Liver (tissue), 9 donors: ENCODE results near the gene PLA2G2F. TPM values are rescaled to one million over a fixed set of nuclear protein-coding genes. Genes with fewer than 3 reads are reported as not detected.
A peak's percentile ranks its signal among the peaks of the same experiment; 100 is the strongest.

ENCODE experiments used
- DNase-seq: peaks from one replicate; pipeline ENCODE4 v3.0.0-alpha.2; 2017; ENCODE audit warnings: low spot score
- H3K27ac ChIP-seq, 2 donors: one replicate each; pipeline ENCODE4 v1.7.0; 2013; ENCODE audit warnings: inconsistent platforms in 2 of 2, low read length in 2 of 2, control low read depth in 1 of 2, low read depth in 1 of 2, mild to moderate bottlenecking in 1 of 2
- H3K27me3 ChIP-seq, 4 donors: one replicate each; pipeline versions ENCODE4 v1.6.1 to v1.7.0; 2013; ENCODE audit warnings: low read length in 3 of 4, inconsistent platforms in 1 of 4, mild to moderate bottlenecking in 1 of 4, moderate library complexity in 1 of 4; ENCODE audit not compliant: control insufficient read depth in 4 of 4, insufficient read depth in 4 of 4
- H3K36me3 ChIP-seq, 4 donors: one replicate each; pipeline versions ENCODE4 v1.6.1 to v1.7.0; 2013; ENCODE audit warnings: low read length in 3 of 4, mild to moderate bottlenecking in 3 of 4, low read depth in 1 of 4, moderate library complexity in 1 of 4; ENCODE audit not compliant: control insufficient read depth in 4 of 4, insufficient read depth in 3 of 4
- H3K4me1 ChIP-seq, 4 donors: one replicate each; pipeline versions ENCODE4 v1.6.1 to v1.7.0; 2013; ENCODE audit warnings: low read length in 3 of 4, mild to moderate bottlenecking in 3 of 4, moderate library complexity in 1 of 4; ENCODE audit not compliant: control insufficient read depth in 4 of 4, insufficient read depth in 4 of 4
- H3K4me3 ChIP-seq, 3 donors: one replicate each; pipeline versions ENCODE4 v1.6.1 to v1.7.0; 2013; ENCODE audit warnings: low read length in 3 of 3, control low read depth in 1 of 3, low read depth in 1 of 3, mild to moderate bottlenecking in 1 of 3
- H3K9ac ChIP-seq, 2 donors: one replicate each; pipeline ENCODE4 v1.7.0; 2013; ENCODE audit warnings: low read length in 2 of 2, mild to moderate bottlenecking in 2 of 2, moderate library complexity in 2 of 2, control low read depth in 1 of 2, low read depth in 1 of 2
- H3K9me3 ChIP-seq, 4 donors: one replicate each; pipeline versions ENCODE4 v1.6.1 to v1.7.0; 2013; ENCODE audit warnings: low read length in 3 of 4; ENCODE audit not compliant: control insufficient read depth in 4 of 4
- ATF3 ChIP-seq: IDR thresholded peaks from 2 replicates; pipeline ENCODE4 v1.6.1; 2016; ENCODE audit warnings: antibody characterized with exemption
- EGR1 ChIP-seq, 2 donors: IDR thresholded peaks; 2 replicates each; pipeline ENCODE4 v1.6.1; 2016 to 2018; ENCODE audit warnings: antibody characterized with exemption in 2 of 2, low read depth in 2 of 2
- FOXA1 ChIP-seq: IDR thresholded peaks from 2 replicates; pipeline ENCODE4 v1.6.1; 2016; ENCODE audit warnings: antibody characterized with exemption
- FOXA2 ChIP-seq: IDR thresholded peaks from 2 replicates; pipeline ENCODE4 v1.6.1; 2016; ENCODE audit warnings: antibody characterized with exemption
- GABPA ChIP-seq, 2 donors: IDR thresholded peaks in 1 of 2; conservative IDR thresholded peaks in 1 of 2; 2 replicates each; pipeline ENCODE4 v1.6.1; 2016; ENCODE audit warnings: antibody characterized with exemption in 2 of 2, mild to moderate bottlenecking in 1 of 2, moderate library complexity in 1 of 2
- HNF4A ChIP-seq, 2 donors: conservative IDR thresholded peaks; 2 replicates each; pipeline ENCODE4 v1.6.1; 2016; ENCODE audit warnings: antibody characterized with exemption in 2 of 2, mild to moderate bottlenecking in 2 of 2
- HNF4G ChIP-seq: IDR thresholded peaks from 2 replicates; pipeline ENCODE4 v1.6.1; 2016; ENCODE audit warnings: antibody characterized with exemption
- JUND ChIP-seq, 2 donors: IDR thresholded peaks; 2 replicates each; pipeline ENCODE4 v1.6.1; 2016; ENCODE audit warnings: antibody characterized with exemption in 2 of 2
- NR2F2 ChIP-seq: IDR thresholded peaks from 2 replicates; pipeline ENCODE4 v1.6.1; 2016; ENCODE audit warnings: antibody characterized with exemption
- RAD21 ChIP-seq, 2 donors: IDR thresholded peaks; 2 replicates each; pipeline ENCODE4 v1.6.1; 2016; ENCODE audit warnings: antibody characterized with exemption in 2 of 2, mild to moderate bottlenecking in 2 of 2
- RXRA ChIP-seq, 2 donors: IDR thresholded peaks; 2 replicates each; pipeline ENCODE4 v1.6.1; 2017 to 2018; ENCODE audit warnings: antibody characterized with exemption in 2 of 2, mild to moderate bottlenecking in 1 of 2
- SP1 ChIP-seq: IDR thresholded peaks from 2 replicates; pipeline ENCODE4 v1.6.1; 2018; ENCODE audit warnings: antibody characterized with exemption, mild to moderate bottlenecking
- TAF1 ChIP-seq: conservative IDR thresholded peaks from 2 replicates; pipeline ENCODE4 v1.6.1; 2016; ENCODE audit warnings: antibody characterized with exemption, mild to moderate bottlenecking
- YY1 ChIP-seq: IDR thresholded peaks from 2 replicates; pipeline ENCODE4 v1.6.1; 2016; ENCODE audit warnings: antibody characterized with exemption, mild to moderate bottlenecking
- ZBTB33 ChIP-seq: IDR thresholded peaks from 2 replicates; pipeline ENCODE4 v1.6.1; 2016; ENCODE audit warnings: antibody characterized with exemption
- WGBS: extraction: QIAGEN DNeasy Blood & Tissue Kit; methylation state at CpG from one replicate; pipeline ENCODE4 v1.1.7; 2013; 5-methylcytosine and 5-hydroxymethylcytosine counted together
- polyA plus RNA-seq, 2 donors: library from polyadenylated mRNA; stranded (reverse) in 1 of 2; unstranded in 1 of 2; fragments of 200-250 nt in 1 of 2; fragments of >200 nt in 1 of 2; fragmentation: Nextera tagmentation in 1 of 2; extraction: Ambion mirVana in 1 of 2; gene quantifications; one replicate each; pipeline versions ENCODE4 v1.2.1 to v1.2.3, GENCODE V29; 2013 to 2015
- total RNA-seq, 2 donors: library from RNA; depleted of rRNA; stranded (reverse); fragments of >200 nt; gene quantifications; one replicate each; pipeline ENCODE4 v1.2.3, GENCODE V29; 2014
- TF ChIP-seq, protein P1 (sequence below): fragments of 150-350 bp; IDR thresholded peaks from 2 replicates; pipeline ENCODE4 v1.5.1; 2017; ENCODE audit warnings: improper control_type of control experiment, low read depth, low read length; ENCODE audit not compliant: missing input control
- TF ChIP-seq, protein P2 (sequence below): IDR thresholded peaks from 2 replicates; pipeline ENCODE4 v1.6.1; 2016; ENCODE audit warnings: antibody characterized with exemption
- donor health status: healthy.
- donor health status: healthy.
- donor health status: healthy.
- donor health status: healthy.
- donor health status: healthy.

The PLA2G2F gene
- total and polyA plus RNA-seq, 4 donors: under 0.01 TPM; not detected in 3

DNA sequence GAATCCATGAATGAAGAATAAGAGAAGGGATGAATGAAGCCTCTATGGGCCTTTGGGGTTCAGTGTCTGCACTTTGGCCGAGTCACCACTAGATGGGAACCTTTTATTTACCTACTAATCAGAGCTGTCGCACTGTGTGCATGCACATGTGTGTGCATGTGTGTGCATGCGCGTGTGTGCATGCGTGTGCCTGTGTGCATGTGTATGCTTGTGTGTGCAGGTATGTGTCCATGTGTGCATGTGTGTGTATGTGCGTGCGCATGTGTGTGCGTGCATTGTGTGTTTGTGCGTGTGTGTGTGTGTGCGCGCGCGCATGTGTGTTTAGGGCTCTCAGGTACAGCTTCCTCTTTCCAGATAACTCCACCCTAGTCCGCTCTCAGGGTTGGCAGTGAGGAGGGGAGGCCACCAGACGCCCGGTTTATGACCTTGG, 26.4 kb downstream of the PLA2G2F start:
- Histone ChIP-seq H3K36me3 (no peaks in the 10 kb centered on the region), H3K9ac (no peak overlapping the region), H3K4me3 (no peak overlapping the region), H3K27me3 (no peaks in the 10 kb centered on the region), H3K9me3 (peaks cover 0 to 5% (median 0%) of the 10 kb centered on the region in 4 donors), H3K4me1 (peaks cover 0 to 4% (median under 1%) of the 10 kb centered on the region in 4 donors), H3K27ac (no peak overlapping the region)
- DNase-seq: no peak
- TF ChIP-seq SP1: no peak
- no peak for TF ChIP-seq FOXA1
- TF ChIP-seq, protein P1, sequence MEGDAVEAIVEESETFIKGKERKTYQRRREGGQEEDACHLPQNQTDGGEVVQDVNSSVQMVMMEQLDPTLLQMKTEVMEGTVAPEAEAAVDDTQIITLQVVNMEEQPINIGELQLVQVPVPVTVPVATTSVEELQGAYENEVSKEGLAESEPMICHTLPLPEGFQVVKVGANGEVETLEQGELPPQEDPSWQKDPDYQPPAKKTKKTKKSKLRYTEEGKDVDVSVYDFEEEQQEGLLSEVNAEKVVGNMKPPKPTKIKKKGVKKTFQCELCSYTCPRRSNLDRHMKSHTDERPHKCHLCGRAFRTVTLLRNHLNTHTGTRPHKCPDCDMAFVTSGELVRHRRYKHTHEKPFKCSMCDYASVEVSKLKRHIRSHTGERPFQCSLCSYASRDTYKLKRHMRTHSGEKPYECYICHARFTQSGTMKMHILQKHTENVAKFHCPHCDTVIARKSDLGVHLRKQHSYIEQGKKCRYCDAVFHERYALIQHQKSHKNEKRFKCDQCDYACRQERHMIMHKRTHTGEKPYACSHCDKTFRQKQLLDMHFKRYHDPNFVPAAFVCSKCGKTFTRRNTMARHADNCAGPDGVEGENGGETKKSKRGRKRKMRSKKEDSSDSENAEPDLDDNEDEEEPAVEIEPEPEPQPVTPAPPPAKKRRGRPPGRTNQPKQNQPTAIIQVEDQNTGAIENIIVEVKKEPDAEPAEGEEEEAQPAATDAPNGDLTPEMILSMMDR: peak; percentile 47
- TF ChIP-seq, protein P2, sequence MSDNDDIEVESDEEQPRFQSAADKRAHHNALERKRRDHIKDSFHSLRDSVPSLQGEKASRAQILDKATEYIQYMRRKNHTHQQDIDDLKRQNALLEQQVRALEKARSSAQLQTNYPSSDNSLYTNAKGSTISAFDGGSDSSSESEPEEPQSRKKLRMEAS: no peak
- peak; percentile 65 to 73 for TF ChIP-seq RAD21 (IDR thresholded peaks at IDR 0.05)
- TF ChIP-seq EGR1 (IDR thresholded peaks at IDR 0.05; ENCODE audit: low read depth in 2 of 2): no peak
- no peak for TF ChIP-seq FOXA2
- no peak for TF ChIP-seq GABPA (IDR thresholded peaks at IDR 0.05 in 1 of 2, conservative IDR thresholded peaks at IDR 0.05 in 1 of 2)
- 80% methylated on average over 16 of the region's 16 CpGs for WGBS

DNA sequence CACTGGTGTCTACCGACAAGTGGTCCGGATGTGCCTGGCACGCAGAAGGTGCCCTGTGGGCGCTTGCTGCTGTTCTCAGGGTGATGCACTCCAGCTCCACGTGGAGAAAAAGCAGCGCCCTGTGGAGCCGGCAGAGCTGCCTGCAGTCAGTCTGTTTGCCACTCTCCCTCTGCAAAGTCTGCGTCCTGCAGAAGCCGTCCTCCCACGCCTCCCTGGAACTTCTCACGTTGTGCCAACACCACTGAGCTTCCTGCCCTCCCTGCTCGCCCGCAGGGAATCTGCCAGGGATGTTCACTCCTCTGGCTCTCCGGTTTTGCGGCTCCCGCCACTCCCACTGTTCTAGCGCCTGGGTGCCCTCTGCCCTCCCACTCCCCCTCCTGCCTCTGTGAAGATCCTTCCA, 26.9 kb downstream of the PLA2G2F start:
- H3K27ac ChIP-seq: no peak overlapping the region
- 70% methylated on average over 17 of the region's 17 CpGs for WGBS
- TF ChIP-seq RAD21 (IDR thresholded peaks at IDR 0.05) (no peak), ZBTB33 (no peak), ATF3 (no peak), RXRA (IDR thresholded peaks at IDR 0.05) (no peak), YY1 (no peak), SP1 (no peak), TAF1 (no peak), HNF4G (no peak), FOXA2 (no peak), EGR1 (IDR thresholded peaks at IDR 0.05; ENCODE audit: low read depth in 2 of 2) (no peak), JUND (IDR thresholded peaks at IDR 0.05) (no peak), NR2F2 (no peak), GABPA (IDR thresholded peaks at IDR 0.05 in 1 of 2, conservative IDR thresholded peaks at IDR 0.05 in 1 of 2) (no peak), HNF4A (conservative IDR thresholded peaks at IDR 0.05) (no peak)
- TF ChIP-seq, protein P1: no peak
- TF ChIP-seq, protein P2: no peak
- peaks cover 0 to 2% (median 0%) of the 10 kb centered on the region in 4 donors for H3K9me3 ChIP-seq
- H3K4me1 ChIP-seq: peaks cover 0 to 4% (median under 1%) of the 10 kb centered on the region in 4 donors
- no peak overlapping the region for H3K9ac ChIP-seq
- H3K4me3 ChIP-seq: no peak overlapping the region
- H3K27me3 ChIP-seq: no peaks in the 10 kb centered on the region
- no peak for DNase-seq
- no peaks in the 10 kb centered on the region for H3K36me3 ChIP-seq
